ENCODE measurements around the gene TMEM213. TPM values are rescaled to one million over a fixed set of nuclear protein-coding genes. Genes with fewer than 3 reads are reported as not detected.

The TMEM213 gene
- total and polyA plus RNA-seq, 9 of the 15 experiments (the other 6 are each of a cell fraction or from before 2014, with no cell fraction given): not detected

- Histone ChIP-seq H3K27me3 (ENCODE audit: control insufficient read depth in 2 of 2, insufficient read depth in 2 of 2, low read length in 2 of 2) (peaks cover 31 to 48% of the 10 kb centered on the region in 2 experiments), H3K79me2 (ENCODE audit: control insufficient read depth, insufficient read depth, low read length) (no peaks in the 10 kb centered on the region), H4K20me1 (replicated peaks; ENCODE audit: control insufficient read depth, insufficient read depth, low read length) (no peaks in the 10 kb centered on the region), H3K9ac (ENCODE audit: insufficient read depth in 1 of 2, low read depth in 2 of 2, low read length in 2 of 2) (no peak overlapping the region), H3K4me3 (no peak overlapping the region), H3K27ac (ENCODE audit: extremely low read depth, low read depth, low read length) (no peak overlapping the region), H3K9me3 (replicated peaks; ENCODE audit: control insufficient read depth, insufficient read depth, low read depth, low read length) (no peaks in the 10 kb centered on the region), H3K4me1 (replicated peaks in 1 of 2; ENCODE audit: control insufficient read depth in 2 of 2, insufficient read depth in 2 of 2, low read length in 2 of 2) (no peaks in the 10 kb centered on the region), H3K4me2 (ENCODE audit: insufficient read depth, low read length) (no peak overlapping the region), H3K36me3 (ENCODE audit: control insufficient read depth, insufficient read depth, low read length) (no peaks in the 10 kb centered on the region), H2AFZ (ENCODE audit: low read depth, low read length) (no peak overlapping the region), H3K9me1 (ENCODE audit: control insufficient read depth, insufficient read depth, low read length) (no peaks in the 10 kb centered on the region)
- ChIA-PET CTCF (ENCODE audit: low intra/inter-chr PET ratio) (no interaction called here), POLR2A (interaction anchor here (0.6 to 1.4 kb wide), 2 partner anchors 18 to 70 kb away, joined by 3 read pairs; no protein-coding TSS in a partner anchor)
- WGBS (ENCODE audit: insufficient coverage, low coverage, missing lambda C conversion rate): 3% methylated on average over 3 of the region's 3 CpGs
- DNase-seq (ENCODE audit: extremely low read depth in 1 of 4, low spot score in 3 of 4): no peak
- ATAC-seq: no peak
- no peak for FAIRE-seq
- no TSS peak for BruUV-seq (replicated peaks)
- TF ChIP-seq CEBPB (tag; IDR thresholded peaks at IDR 0.05) (no peak), CXXC5 (CRISPR knock-in tag; IDR thresholded peaks at IDR 0.05) (no peak), DDX20 (tag; IDR thresholded peaks at IDR 0.05; ENCODE audit: low read depth) (no peak), ZFP30 (CRISPR knock-in tag; IDR thresholded peaks at IDR 0.05; ENCODE audit: borderline replicate concordance) (no peak), ZNF395 (CRISPR knock-in tag; IDR thresholded peaks at IDR 0.05) (no peak), ZNF311 (CRISPR knock-in tag; IDR thresholded peaks at IDR 0.05) (no peak), RAD21 (CRISPR knock-in tag; conservative IDR thresholded peaks at IDR 0.05 in 1 of 2, IDR thresholded peaks at IDR 0.05 in 1 of 2) (no peak), ZNF583 (CRISPR knock-in tag; IDR thresholded peaks at IDR 0.05) (no peak), THAP7 (CRISPR knock-in tag; IDR thresholded peaks at IDR 0.05) (no peak), CTCF (IDR thresholded peaks at IDR 0.05 in 2 of 3, conservative IDR thresholded peaks at IDR 0.05 in 1 of 3; ENCODE audit: insufficient read depth in 2 of 3, low read depth in 1 of 3, low read length in 3 of 3) (no peak), SUPT5H (IDR thresholded peaks at IDR 0.05) (no peak)
- in situ Hi-C loops (cut with MboI): no loop called here
- intact Hi-C loops (cut with micrococcal nuclease): no loop called here
Observed at GRCh38 chr7:138801256-138801655, 3.5 kb downstream of the TMEM213 start.
